Stomach smooth muscle (tissue), 2 donors: Measurements from ENCODE around the gene MRS2.
"Not testable (repeated sequence)": the region's sequence is repeated elsewhere in the genome, so short reads cannot be mapped to it uniquely, and the experiment has no call there.

Experiments
- H3K27ac ChIP-seq: one replicate; pipeline ENCODE4 v1.7.0; 2013; ENCODE audit warnings: mild to moderate bottlenecking, low read length, inconsistent platforms
- H3K27me3 ChIP-seq, 2 donors: one replicate each; pipeline ENCODE4 v1.7.0; 2013; ENCODE audit warnings: low read length in 2 of 2; ENCODE audit not compliant: insufficient read depth in 2 of 2, control insufficient read depth in 1 of 2
- H3K36me3 ChIP-seq, 2 donors: one replicate each; pipeline ENCODE4 v1.7.0; 2013; ENCODE audit warnings: low read length in 2 of 2; ENCODE audit not compliant: control insufficient read depth in 2 of 2, insufficient read depth in 2 of 2
- H3K4me1 ChIP-seq: one replicate; pipeline ENCODE4 v1.7.0; 2013; ENCODE audit warnings: low read length; ENCODE audit not compliant: control insufficient read depth, insufficient read depth
- H3K4me3 ChIP-seq, 2 donors: one replicate each; pipeline ENCODE4 v1.7.0; 2013; ENCODE audit warnings: low read length in 2 of 2
- H3K9ac ChIP-seq, 2 donors: one replicate each; pipeline ENCODE4 v1.7.0; 2013; ENCODE audit warnings: low read length in 2 of 2, mild to moderate bottlenecking in 1 of 2
- H3K9me3 ChIP-seq, 2 donors: one replicate each; pipeline ENCODE4 v1.7.0; 2013; ENCODE audit warnings: low read length in 2 of 2; ENCODE audit not compliant: control insufficient read depth in 2 of 2
- donor health status: healthy.
- donor health status: Pancreatic carcinoma.

MRS2 gene

GRCh38 chr6:24410622-24411021 is 7.9 kb downstream of the MRS2 start:
- no peak overlapping the region for H3K27ac ChIP-seq
- H3K4me1 ChIP-seq: no peaks in the 10 kb centered on the region
- H3K4me3 ChIP-seq: no peak overlapping the region
- peaks cover 21 to 38% of the 10 kb centered on the region in 2 donors for H3K36me3 ChIP-seq
- H3K9me3 ChIP-seq: no peaks in the 10 kb centered on the region
- no peaks in the 10 kb centered on the region for H3K27me3 ChIP-seq
- no peak overlapping the region for H3K9ac ChIP-seq

GRCh38 chr6:24412294-24412693 is 9.6 kb downstream of the MRS2 start:
- H3K27me3 ChIP-seq: no peaks in the 10 kb centered on the region
- no peak overlapping the region for H3K4me3 ChIP-seq
- no peaks in the 10 kb centered on the region for H3K9me3 ChIP-seq
- H3K4me1 ChIP-seq: no peaks in the 10 kb centered on the region
- H3K9ac ChIP-seq: no peak overlapping the region
- peaks cover 28 to 44% of the 10 kb centered on the region in 2 donors for H3K36me3 ChIP-seq
- H3K27ac ChIP-seq: no peak overlapping the region

- H3K9ac ChIP-seq, H3K4me1 ChIP-seq, H3K4me3 ChIP-seq, H3K27me3 ChIP-seq, H3K27ac ChIP-seq, H3K9me3 ChIP-seq: not testable (repeated sequence)
- H3K36me3 ChIP-seq: peaks cover 30 to 41% of the 10 kb centered on the region in 2 donors
These were observed 11.8 kb downstream of the MRS2 start for GRCh38 chr6:24414531-24414930.

- H3K27me3 ChIP-seq: no peaks in the 10 kb centered on the region
- peaks cover 41 to 52% of the 10 kb centered on the region in 2 donors for H3K36me3 ChIP-seq
- H3K4me1 ChIP-seq: no peaks in the 10 kb centered on the region
- no peak overlapping the region for H3K4me3 ChIP-seq
- H3K27ac ChIP-seq: no peak overlapping the region
- no peaks in the 10 kb centered on the region for H3K9me3 ChIP-seq
- no peak overlapping the region for H3K9ac ChIP-seq
These were observed 13.0 kb downstream of the MRS2 start for GRCh38 chr6:24415753-24416152.

- H3K4me1 ChIP-seq: no peaks in the 10 kb centered on the region
- H3K36me3 ChIP-seq: peaks cover 35 to 53% of the 10 kb centered on the region in 2 donors
- no peak overlapping the region for H3K9ac ChIP-seq
- H3K4me3 ChIP-seq: no peak overlapping the region
- no peaks in the 10 kb centered on the region for H3K9me3 ChIP-seq
- H3K27me3 ChIP-seq: no peaks in the 10 kb centered on the region
- H3K27ac ChIP-seq: no peak overlapping the region
These were observed 16.8 kb downstream of the MRS2 start for GRCh38 chr6:24419526-24419925.

- Histone ChIP-seq H3K36me3 (peaks cover 26 to 34% of the 10 kb centered on the region in 2 donors), H3K27me3 (no peaks in the 10 kb centered on the region), H3K9me3 (no peaks in the 10 kb centered on the region), H3K27ac (no peak overlapping the region), H3K4me1 (no peaks in the 10 kb centered on the region), H3K9ac (no peak overlapping the region), H3K4me3 (no peak overlapping the region)
These were observed 22.4 kb downstream of the MRS2 start for GRCh38 chr6:24425091-24425490.

GRCh38 chr6:24426729-24427446 is 24.2 kb downstream of the MRS2 start:
- Histone ChIP-seq H3K36me3 (peaks cover 18 to 23% of the 10 kb centered on the region in 2 donors), H3K27me3 (no peaks in the 10 kb centered on the region), H3K9me3 (no peaks in the 10 kb centered on the region), H3K4me1 (no peaks in the 10 kb centered on the region), H3K4me3 (no peak overlapping the region), H3K9ac (no peak overlapping the region), H3K27ac (peak overlapping the region; percentile 38)

GRCh38 chr6:24428615-24429014 is 25.9 kb downstream of the MRS2 start:
- Histone ChIP-seq H3K4me3 (no peak overlapping the region), H3K4me1 (no peaks in the 10 kb centered on the region), H3K9me3 (no peaks in the 10 kb centered on the region), H3K27ac (no peak overlapping the region), H3K36me3 (peaks cover 14 to 15% of the 10 kb centered on the region in 2 donors), H3K27me3 (no peaks in the 10 kb centered on the region), H3K9ac (no peak overlapping the region)

- no peaks in the 10 kb centered on the region for H3K9me3 ChIP-seq
- H3K36me3 ChIP-seq: peaks cover 13 to 14% of the 10 kb centered on the region in 2 donors
- H3K9ac ChIP-seq: no peak overlapping the region
- H3K4me3 ChIP-seq: no peak overlapping the region
- H3K4me1 ChIP-seq: no peaks in the 10 kb centered on the region
- H3K27ac ChIP-seq: no peak overlapping the region
- H3K27me3 ChIP-seq: no peaks in the 10 kb centered on the region
These were observed 26.4 kb downstream of the MRS2 start for GRCh38 chr6:24429146-24429545.

- Histone ChIP-seq H3K36me3 (peaks cover 4 to 8% of the 10 kb centered on the region in 2 donors), H3K27me3 (no peaks in the 10 kb centered on the region), H3K4me1 (no peaks in the 10 kb centered on the region), H3K4me3 (no peak overlapping the region), H3K27ac (no peak overlapping the region), H3K9ac (no peak overlapping the region), H3K9me3 (no peaks in the 10 kb centered on the region)
These were observed 27.4 kb downstream of the MRS2 start for GRCh38 chr6:24430086-24430485.

- H3K27ac ChIP-seq: no peak overlapping the region
- peaks cover 2 to 7% of the 10 kb centered on the region in 2 donors for H3K36me3 ChIP-seq
- H3K9me3 ChIP-seq: no peaks in the 10 kb centered on the region
- H3K4me1 ChIP-seq: no peaks in the 10 kb centered on the region
- no peaks in the 10 kb centered on the region for H3K27me3 ChIP-seq
- H3K4me3 ChIP-seq: no peak overlapping the region
- H3K9ac ChIP-seq: no peak overlapping the region
These were observed 28.3 kb downstream of the MRS2 start for GRCh38 chr6:24431045-24431451.
